GM10847 (cell line): ENCODE data around the gene MED12L.

ENCODE experiments used
- POLR2A ChIP-seq: IDR thresholded peaks from 2 replicates; pipeline ENCODE4 v1.6.1; 2011; ENCODE audit not compliant: insufficient read length; ENCODE audit errors: extremely low read depth

MED12L gene

GRCh38 chr3:151082880-151083838, 2.3 kb upstream of the MED12L start:
- no peak for TF ChIP-seq POLR2A

- TF ChIP-seq POLR2A: no peak
Observed at GRCh38 chr3:151084893-151085226, 604 bp upstream of the MED12L start.

GRCh38 chr3:151085889-151086483, 522 bp downstream of the MED12L start:
- no peak for TF ChIP-seq POLR2A

- TF ChIP-seq POLR2A: no peak
Observed at GRCh38 chr3:151086484-151087456, 1.3 kb downstream of the MED12L start.

- no peak for TF ChIP-seq POLR2A
Observed at GRCh38 chr3:151087648-151088047, 2.2 kb downstream of the MED12L start.

GRCh38 chr3:151091685-151092345, 6.4 kb downstream of the MED12L start:
- TF ChIP-seq POLR2A: no peak

GRCh38 chr3:151093148-151093547, 7.7 kb downstream of the MED12L start:
- TF ChIP-seq POLR2A: no peak

- TF ChIP-seq POLR2A: no peak
Observed at GRCh38 chr3:151093905-151094304, 8.4 kb downstream of the MED12L start.

GRCh38 chr3:151096716-151097115, 11.3 kb downstream of the MED12L start:
- no peak for TF ChIP-seq POLR2A

- TF ChIP-seq POLR2A: no peak
Observed at GRCh38 chr3:151100076-151100475, 14.6 kb downstream of the MED12L start.

GRCh38 chr3:151101270-151101969, 16.0 kb downstream of the MED12L start:
- no peak for TF ChIP-seq POLR2A

GRCh38 chr3:151106311-151106710, 20.8 kb downstream of the MED12L start:
- TF ChIP-seq POLR2A: no peak

GRCh38 chr3:151107177-151107576, 21.7 kb downstream of the MED12L start:
- no peak for TF ChIP-seq POLR2A

GRCh38 chr3:151107701-151108100, 22.2 kb downstream of the MED12L start:
- no peak for TF ChIP-seq POLR2A
